WI38 (cell line): ENCODE data around the gene HSP90B1.

ENCODE experiments used
- H3K4me3 ChIP-seq: 2 replicates; pipeline ENCODE4 v1.5.1; 2011; ENCODE audit warnings: low read depth, mild to moderate bottlenecking, control low read depth, low read length
- CTCF ChIP-seq: IDR thresholded peaks from 2 replicates; pipeline ENCODE4 v1.5.1; 2012; ENCODE audit warnings: low read depth, mild to moderate bottlenecking, control low read depth, low read length

HSP90B1 gene

GRCh38 chr12:103958621-103959020 lies 28.4 kb downstream of the HSP90B1 start:
- H3K4me3 ChIP-seq = no peak overlapping the region
- no peak for TF ChIP-seq CTCF

DNA sequence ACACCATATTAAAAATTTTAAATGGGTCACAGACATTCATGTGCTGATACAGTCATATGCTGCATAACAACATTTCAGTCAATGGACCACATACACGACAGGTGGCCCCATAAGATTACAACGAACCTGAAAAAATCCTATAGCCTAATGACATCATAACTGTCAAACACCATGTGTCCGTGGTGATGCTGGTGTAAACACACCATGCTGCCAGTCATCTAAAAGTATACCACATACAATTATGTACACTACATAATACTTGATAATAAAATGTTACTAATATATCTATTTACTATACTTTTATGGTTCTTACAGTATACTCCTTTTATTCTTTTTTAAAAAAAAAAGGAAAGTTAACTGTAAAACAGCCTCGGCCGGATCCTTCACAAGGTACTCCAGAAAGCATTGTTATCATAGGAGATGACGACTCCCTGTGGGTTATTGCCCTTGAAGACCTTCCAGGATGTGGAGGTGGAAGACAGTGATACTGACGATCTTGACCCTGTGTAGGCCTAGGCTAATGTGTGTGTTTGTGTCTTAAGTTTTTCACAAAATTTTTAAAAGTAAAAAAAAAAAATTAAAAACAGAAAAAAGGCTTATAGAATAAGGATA lies 30.5 kb downstream of the HSP90B1 start:
- no peak for TF ChIP-seq CTCF
- no peak overlapping the region for H3K4me3 ChIP-seq

DNA sequence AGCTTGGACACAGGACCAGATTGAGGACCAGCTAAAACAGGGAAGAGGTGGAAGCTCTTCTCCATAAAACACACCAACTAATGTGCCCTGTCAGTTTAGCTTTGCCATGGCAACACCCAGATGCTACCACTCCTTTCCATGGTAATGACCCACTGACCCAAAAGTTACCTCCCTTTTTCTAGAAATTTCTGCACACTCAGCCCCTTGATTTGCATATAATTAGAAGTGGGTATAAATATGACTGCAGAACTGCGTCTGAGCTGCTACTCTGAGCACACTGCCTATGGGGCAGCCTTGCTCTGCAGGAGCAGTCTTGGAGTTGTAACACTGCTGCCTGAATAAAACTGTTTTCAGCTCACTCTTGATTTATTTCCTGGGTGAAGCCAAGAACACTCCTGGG lies 32.3 kb downstream of the HSP90B1 start:
- no peak overlapping the region for H3K4me3 ChIP-seq
- TF ChIP-seq CTCF = no peak

GRCh38 chr12:103964805-103965204 lies 34.6 kb downstream of the HSP90B1 start:
- no peak for TF ChIP-seq CTCF
- peak overlapping the region; percentile 88 for H3K4me3 ChIP-seq

DNA sequence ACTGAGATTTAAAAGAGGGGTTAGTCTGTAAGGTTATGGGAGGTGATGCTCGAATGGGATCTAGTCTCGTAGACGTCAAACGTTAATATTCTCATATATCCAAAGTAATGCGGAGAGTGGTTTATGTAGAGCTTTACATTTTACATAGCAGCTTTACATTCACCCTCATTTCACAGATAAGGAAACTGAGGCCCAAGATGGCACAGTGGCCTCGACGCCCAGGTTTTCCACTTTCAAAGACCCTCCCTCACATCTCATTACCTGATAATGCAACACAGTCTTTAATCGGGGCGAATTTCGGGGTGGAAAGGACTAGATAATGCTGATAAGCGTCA lies 35.0 kb downstream of the HSP90B1 start:
- TF ChIP-seq CTCF = no peak
- peak overlapping the region; percentile 88 for H3K4me3 ChIP-seq

GRCh38 chr12:103965590-103966504 lies 35.6 kb downstream of the HSP90B1 start, which contains the start of gene TDG:
Gene TDG, plus strand, starts transcription at chr12:103965872. Its CDS starts 166 bp downstream, at chr12:103966038.
- TF ChIP-seq CTCF = no peak

GRCh38 chr12:103966736-103967135 lies 36.5 kb downstream of the HSP90B1 start:
- no peak for TF ChIP-seq CTCF
- peak overlapping the region; percentile 88 for H3K4me3 ChIP-seq

More at GRCh38 chr12:103965590-103966504, 35.6 kb downstream of the HSP90B1 start, which contains the start of gene TDG:
- peak within 1 kb of the TSS; percentile 88 for H3K4me3 ChIP-seq
